Gastrocnemius medialis (tissue), 4 donors: ENCODE results near the gene HTT. TPM values are rescaled to one million over a fixed set of nuclear protein-coding genes. Genes with fewer than 3 reads are reported as not detected.

Source experiments
- ATAC-seq, 2 donors: fragments of 150-250 bp; one replicate each; pipeline ENCODE4 v1.9.1; 2016
- DNase-seq, 2 donors: peaks; one replicate each; pipeline ENCODE4 v3.0.0-alpha.2; 2019
- H3K27ac ChIP-seq, 4 donors: fragments of 200-600 bp; sonication (generic); 1 replicate in 1 of 4; 2 replicates in 3 of 4; pipeline ENCODE4 v1.5.1; 2016 to 2018; ENCODE audit warnings: mild to moderate bottlenecking in 2 of 4, moderate library complexity in 1 of 4
- H3K27me3 ChIP-seq, 3 donors: fragments of 200-600 bp; sonication (generic) in 2 of 3; 1 replicate in 1 of 3; 2 replicates in 2 of 3; pipeline versions ENCODE4 v1.5.1 to v1.6.0; 2016 to 2019; ENCODE audit warnings: mild to moderate bottlenecking in 1 of 3, moderate library complexity in 1 of 3
- H3K36me3 ChIP-seq, 2 donors: fragments of 200-600 bp; sonication (generic) in 1 of 2; one replicate each; pipeline ENCODE4 v1.5.1; 2017 to 2018
- H3K4me1 ChIP-seq, 2 donors: fragments of 200-600 bp; sonication (generic) in 1 of 2; one replicate each; pipeline ENCODE4 v1.5.1; 2016 to 2017; ENCODE audit warnings: mild to moderate bottlenecking in 2 of 2
- H3K4me3 ChIP-seq, 4 donors: fragments of 200-600 bp; sonication (generic) in 3 of 4; 1 replicate in 1 of 4; 2 replicates in 3 of 4; pipeline ENCODE4 v1.5.1; 2016 to 2019; ENCODE audit warnings: mild to moderate bottlenecking in 2 of 4
- H3K9me3 ChIP-seq, 3 donors: fragments of 200-600 bp; sonication (generic) in 2 of 3; 1 replicate in 1 of 3; 2 replicates in 2 of 3; pipeline ENCODE4 v1.5.1; 2016 to 2019
- POLR2A ChIP-seq, 2 donors: fragments of 450-650 bp; IDR thresholded peaks; one replicate each; pipeline ENCODE4 v1.6.1; 2017; ENCODE audit warnings: antibody characterized with exemption in 2 of 2, mild to moderate bottlenecking in 2 of 2, moderate library complexity in 2 of 2
- in situ Hi-C, 4 donors: fragments of 200-750 bp; cut with MboI; loops; one replicate each; pipeline versions ENCODE4 v1.15.0 to v1.8.0; 2017; ENCODE audit warnings: low sequenced_read_pairs in 4 of 4
- intact Hi-C: fragments of 100-400 bp; cut with DNase I; formaldehyde crosslinking; loops from one replicate; pipeline ENCODE4 v1.15.1; 2023; ENCODE audit warnings: low total_unique reads
- total RNA-seq, 4 donors: library from RNA; depleted of rRNA; stranded (reverse); fragments of >200 nt; gene quantifications; one replicate each; pipeline versions ENCODE4 v1.1.0 to v1.2.3, GENCODE V29; 2016
- TF ChIP-seq, protein P1 (sequence below), 5 experiments: fragments of 450-650 bp in 3 of 5; fragments of 200-600 bp in 2 of 5; sonication (generic) in 2 of 5; IDR thresholded peaks in 4 of 5; conservative IDR thresholded peaks in 1 of 5; 1 replicate in 4 of 5; 2 replicates in 1 of 5; pipeline ENCODE4 v1.5.1; 2016 to 2019; ENCODE audit warnings: antibody characterized with exemption in 5 of 5, mild to moderate bottlenecking in 3 of 5, moderate library complexity in 3 of 5

The HTT gene
- total RNA-seq, 4 donors from 2014 or later: 23.5 to 73.0 (median 51.1) TPM

GRCh38 chr4:3207531-3208037, 133.1 kb downstream of the HTT start:
- H3K36me3 ChIP-seq: peaks cover 0 to 58% of the 10 kb centered on the region in 2 donors
- no peaks in the 10 kb centered on the region for H3K27me3 ChIP-seq
- no peak overlapping the region for H3K27ac ChIP-seq
- H3K4me1 ChIP-seq: peaks cover 20 to 29% of the 10 kb centered on the region in 2 donors
- intact Hi-C loops: no loop called here
- DNase-seq (peak in 1 of 2 donors; percentile 3), ATAC-seq (no peak)
- in situ Hi-C loops: loop anchor here in 1 of 4 donors (25.0 kb wide), 1 partner anchor 255 kb away; the partner anchor contains the start of gene DOK7
- H3K9me3 ChIP-seq: no peaks in the 10 kb centered on the region
- no peak overlapping the region for H3K4me3 ChIP-seq
- TF ChIP-seq POLR2A (IDR thresholded peaks at IDR 0.05): no peak
- TF ChIP-seq, protein P1, sequence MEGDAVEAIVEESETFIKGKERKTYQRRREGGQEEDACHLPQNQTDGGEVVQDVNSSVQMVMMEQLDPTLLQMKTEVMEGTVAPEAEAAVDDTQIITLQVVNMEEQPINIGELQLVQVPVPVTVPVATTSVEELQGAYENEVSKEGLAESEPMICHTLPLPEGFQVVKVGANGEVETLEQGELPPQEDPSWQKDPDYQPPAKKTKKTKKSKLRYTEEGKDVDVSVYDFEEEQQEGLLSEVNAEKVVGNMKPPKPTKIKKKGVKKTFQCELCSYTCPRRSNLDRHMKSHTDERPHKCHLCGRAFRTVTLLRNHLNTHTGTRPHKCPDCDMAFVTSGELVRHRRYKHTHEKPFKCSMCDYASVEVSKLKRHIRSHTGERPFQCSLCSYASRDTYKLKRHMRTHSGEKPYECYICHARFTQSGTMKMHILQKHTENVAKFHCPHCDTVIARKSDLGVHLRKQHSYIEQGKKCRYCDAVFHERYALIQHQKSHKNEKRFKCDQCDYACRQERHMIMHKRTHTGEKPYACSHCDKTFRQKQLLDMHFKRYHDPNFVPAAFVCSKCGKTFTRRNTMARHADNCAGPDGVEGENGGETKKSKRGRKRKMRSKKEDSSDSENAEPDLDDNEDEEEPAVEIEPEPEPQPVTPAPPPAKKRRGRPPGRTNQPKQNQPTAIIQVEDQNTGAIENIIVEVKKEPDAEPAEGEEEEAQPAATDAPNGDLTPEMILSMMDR (IDR thresholded peaks at IDR 0.05 in 4 of 5, conservative IDR thresholded peaks at IDR 0.05 in 1 of 5): peak in 1 of 5 experiments; percentile 21

GRCh38 chr4:3208826-3209225, 134.3 kb downstream of the HTT start:
- peak in 1 of 2 donors; percentile 10 for DNase-seq
- Histone ChIP-seq H3K36me3 (peaks cover 0 to 70% of the 10 kb centered on the region in 2 donors), H3K27me3 (no peaks in the 10 kb centered on the region), H3K4me1 (peaks cover 8 to 16% of the 10 kb centered on the region in 2 donors), H3K9me3 (no peaks in the 10 kb centered on the region), H3K4me3 (no peak overlapping the region), H3K27ac (no peak overlapping the region)
- no peak for ATAC-seq
- TF ChIP-seq, protein P1 (IDR thresholded peaks at IDR 0.05 in 4 of 5, conservative IDR thresholded peaks at IDR 0.05 in 1 of 5): no peak
- no peak for TF ChIP-seq POLR2A (IDR thresholded peaks at IDR 0.05)
- in situ Hi-C loops: loop anchor here in 1 of 4 donors (25.0 kb wide), 1 partner anchor 253 kb away; the partner anchor contains the start of gene DOK7
- intact Hi-C loops: no loop called here

DNA sequence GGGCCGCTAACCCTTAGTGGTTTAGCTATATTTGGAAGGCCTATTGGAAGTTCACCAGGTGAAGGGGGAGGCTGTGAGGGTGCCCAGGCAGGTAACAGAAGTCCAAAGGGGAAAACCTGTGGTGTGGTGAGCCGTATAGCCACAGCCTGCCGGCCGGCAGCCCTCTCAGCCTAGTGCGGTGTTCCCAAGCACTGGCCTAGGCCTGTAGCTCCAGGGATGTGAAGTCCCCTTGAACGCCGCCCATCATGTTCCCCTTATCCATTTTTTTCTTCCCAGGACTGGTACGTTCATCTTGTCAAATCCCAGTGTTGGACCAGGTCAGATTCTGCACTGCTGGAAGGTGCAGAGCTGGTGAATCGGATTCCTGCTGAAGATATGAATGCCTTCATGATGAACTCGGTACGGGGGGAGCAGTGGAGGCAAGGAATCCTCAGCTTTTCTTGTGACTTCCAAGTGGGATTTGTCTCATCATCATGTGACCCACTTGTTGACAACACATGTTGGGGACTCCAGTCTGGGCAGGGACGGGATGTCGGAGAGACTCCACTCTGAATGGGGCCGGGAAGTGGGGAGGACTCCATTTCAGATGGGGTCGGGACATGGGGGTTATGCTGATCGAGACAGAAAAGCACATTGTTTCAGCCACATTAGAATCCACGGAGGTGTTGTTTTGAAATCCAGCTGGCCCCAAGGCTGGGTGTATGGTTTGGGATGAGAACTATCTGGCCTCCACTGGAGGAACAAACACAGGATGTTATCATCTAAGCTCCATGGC, 135.3 kb downstream of the HTT start:
- Histone ChIP-seq H3K27me3 (no peaks in the 10 kb centered on the region), H3K27ac (no peak overlapping the region), H3K36me3 (peaks cover 0 to 80% of the 10 kb centered on the region in 2 donors), H3K4me3 (no peak overlapping the region), H3K9me3 (no peaks in the 10 kb centered on the region), H3K4me1 (peaks cover 0 to 7% of the 10 kb centered on the region in 2 donors)
- ATAC-seq (no peak), DNase-seq (peak in 1 of 2 donors; percentile 8)
- in situ Hi-C loops (loop anchor here in 1 of 4 donors (25.0 kb wide), 1 partner anchor 253 kb away; the partner anchor contains the start of gene DOK7), intact Hi-C loops (no loop called here)
- TF ChIP-seq, protein P1 (IDR thresholded peaks at IDR 0.05 in 4 of 5, conservative IDR thresholded peaks at IDR 0.05 in 1 of 5): no peak
- no peak for TF ChIP-seq POLR2A (IDR thresholded peaks at IDR 0.05)

DNA sequence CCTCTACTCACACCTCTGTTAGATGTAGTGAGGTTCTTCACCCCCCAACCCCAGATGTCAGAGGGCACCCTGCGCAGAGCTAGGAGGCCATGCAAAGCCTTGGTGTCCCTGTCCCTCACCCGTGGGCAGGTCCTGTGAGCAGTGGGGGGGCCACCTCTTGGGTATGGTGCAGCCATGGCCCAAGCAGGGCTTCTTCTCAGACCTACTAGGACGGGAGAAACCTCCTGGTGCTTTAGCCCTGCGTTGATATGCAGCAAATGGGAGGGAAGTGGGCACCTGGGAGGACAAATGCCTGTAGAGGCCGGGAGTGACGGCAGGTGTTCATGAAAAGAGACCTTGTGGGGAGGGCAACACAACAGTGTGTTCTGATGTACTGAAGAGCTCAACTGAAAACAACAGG, 136.0 kb downstream of the HTT start:
- Histone ChIP-seq H3K36me3 (peaks cover 0 to 87% of the 10 kb centered on the region in 2 donors), H3K4me1 (peaks cover 0 to 3% of the 10 kb centered on the region in 2 donors), H3K27me3 (no peaks in the 10 kb centered on the region), H3K4me3 (no peak overlapping the region), H3K27ac (no peak overlapping the region), H3K9me3 (no peaks in the 10 kb centered on the region)
- in situ Hi-C loops (loop anchor here in 1 of 4 donors (25.0 kb wide), 1 partner anchor 252 kb away; the partner anchor contains the start of gene DOK7), intact Hi-C loops (no loop called here)
- TF ChIP-seq, protein P1 (IDR thresholded peaks at IDR 0.05 in 4 of 5, conservative IDR thresholded peaks at IDR 0.05 in 1 of 5): no peak
- TF ChIP-seq POLR2A (IDR thresholded peaks at IDR 0.05): no peak
- ATAC-seq (no peak), DNase-seq (peak in 1 of 2 donors; percentile 9)
